Measurements from ENCODE around the gene RIPOR3.

GRCh38 chr20:50731930-50732690, 40.8 kb upstream of the RIPOR3 start:
- 0 out of 2 replicates have a peak, but pooled peaks have one; percentile 29 for TF ChIP-seq CTCF (conservative IDR thresholded peaks at IDR 0.05; ENCODE audit: low read length)
- TF ChIP-seq EZH2phosphoT487 (IDR thresholded peaks at IDR 0.05; ENCODE audit: borderline replicate concordance, low read depth, low read length) = no peak; the same call in 1 of the 2 replicates

All from OCI-LY7 (cell line).